A549 (cell line): ENCODE data around the gene SLC13A5.

ENCODE experiments used
- CTCF ChIP-seq: fragments of >200 bp; sonication (Bioruptor Twin); formaldehyde crosslinking; IDR thresholded peaks from 3 replicates; pipeline ENCODE4 v1.5.1; 2016
- EP300 ChIP-seq, 2 experiments: fragments of >200 bp; sonication (Bioruptor Twin); formaldehyde crosslinking; IDR thresholded peaks; 2 replicates in 1 of 2; 3 replicates in 1 of 2; pipeline ENCODE4 v1.6.1; 2016 to 2017
- HMGXB4 ChIP-seq: fragments of 250-450 bp; sonication (Bioruptor Pico); IDR thresholded peaks from 2 replicates; pipeline ENCODE4 v1.5.0; 2021; ENCODE audit warnings: mild to moderate bottlenecking, moderate library complexity, borderline replicate concordance
- HOXB13 ChIP-seq: fragments of 250-450 bp; sonication (Bioruptor Pico); IDR thresholded peaks from 2 replicates; pipeline ENCODE4 v1.5.0; 2020; ENCODE audit warnings: low read depth, mild to moderate bottlenecking, moderate library complexity
- JUN ChIP-seq, 2 experiments: fragments of >200 bp; sonication (Bioruptor Twin); formaldehyde crosslinking; IDR thresholded peaks; 2 replicates in 1 of 2; 3 replicates in 1 of 2; pipeline ENCODE4 v1.6.1; 2016 to 2017
- MAX ChIP-seq: IDR thresholded peaks from 2 replicates; pipeline ENCODE4 v1.6.1; 2012
- MAZ ChIP-seq: fragments of 150-350 bp; IDR thresholded peaks from 2 replicates; pipeline ENCODE4 v1.6.1; 2014; ENCODE audit warnings: antibody characterized with exemption, low read depth, low read length, borderline replicate concordance
- POLR2A ChIP-seq: IDR thresholded peaks from 2 replicates; pipeline ENCODE4 v1.6.1; 2012; ENCODE audit warnings: mild to moderate bottlenecking, low read length
- RCOR1 ChIP-seq: fragments of 150-350 bp; IDR thresholded peaks from 2 replicates; pipeline ENCODE4 v1.6.1; 2014; ENCODE audit warnings: antibody characterized with exemption, low read length, low read depth
- USF2 ChIP-seq: fragments of 450-650 bp; IDR thresholded peaks from 2 replicates; pipeline ENCODE4 v1.6.1; 2014; ENCODE audit warnings: antibody characterized with exemption
- ZFP36 ChIP-seq: fragments of 450-650 bp; IDR thresholded peaks from 2 replicates; pipeline ENCODE4 v1.6.1; 2014; ENCODE audit warnings: borderline replicate concordance; ENCODE audit not compliant: partially characterized antibody

GRCh38 chr17:6713130-6713917 lies at the start of gene SLC13A5:
- TF ChIP-seq POLR2A = no peak
- TF ChIP-seq CTCF = peak; percentile 60
- TF ChIP-seq MAZ = no peak
- peak; percentile 34; the same call in 1 of the 2 replicates for TF ChIP-seq MAX
- TF ChIP-seq HMGXB4 (CRISPR knock-in tag) = no peak
- no peak for TF ChIP-seq RCOR1
- no peak for TF ChIP-seq USF2
- TF ChIP-seq HOXB13 (CRISPR knock-in tag) = no peak
- no peak for TF ChIP-seq JUN (IDR thresholded peaks at IDR 0.05)
- TF ChIP-seq ZFP36 = no peak
- TF ChIP-seq EP300 (IDR thresholded peaks at IDR 0.05) = no peak
